BE2C (cell line): Measurements from ENCODE around the gene SRSF12.
A peak's percentile ranks its signal among the peaks of the same experiment; 100 is the strongest.

Experiments used
- DNase-seq: peaks from one replicate; pipeline ENCODE4 v3.0.0-alpha.2; 2020
- H3K27me3 ChIP-seq: fragments of 250-450 bp; sonication (Bioruptor Pico); 2 replicates; pipeline ENCODE4 v1.5.1; 2020; ENCODE audit warnings: mild to moderate bottlenecking
- H3K36me3 ChIP-seq: fragments of 250-450 bp; sonication (Bioruptor Pico); 2 replicates; pipeline ENCODE4 v1.5.1; 2020; ENCODE audit warnings: mild to moderate bottlenecking
- H3K4me1 ChIP-seq: fragments of 250-450 bp; sonication (Bioruptor Pico); 2 replicates; pipeline ENCODE4 v1.5.1; 2020
- H3K4me3 ChIP-seq: 2 replicates; pipeline ENCODE4 v1.5.1; 2011; ENCODE audit warnings: low read depth, low read length
- H3K9me3 ChIP-seq: fragments of 250-450 bp; sonication (Bioruptor Pico); 2 replicates; pipeline ENCODE4 v1.5.1; 2020
- TF ChIP-seq, protein P1 (sequence below): IDR thresholded peaks from 2 replicates; pipeline ENCODE4 v1.5.1; 2012; ENCODE audit warnings: mild to moderate bottlenecking, low read depth, low read length

The SRSF12 gene

DNA sequence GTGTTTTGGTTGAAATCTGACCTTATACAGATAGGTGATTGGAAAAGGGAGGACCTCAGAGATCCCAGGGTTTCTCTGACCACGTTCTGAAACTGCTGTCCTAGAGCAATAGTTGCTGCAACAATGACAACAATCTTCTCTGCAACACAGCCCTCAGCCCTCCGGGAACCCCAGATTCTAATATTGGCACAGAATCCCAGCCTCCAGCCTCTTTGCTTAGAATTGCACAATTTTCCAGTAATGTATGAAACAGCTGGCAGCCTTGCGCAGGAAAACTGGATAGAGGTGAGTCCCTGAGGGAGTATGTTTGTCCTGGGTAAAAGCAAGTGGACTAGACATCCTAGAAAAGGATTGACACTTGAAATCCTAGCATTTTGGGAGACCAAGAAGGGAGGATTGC lies 67.7 kb downstream of the SRSF12 start:
- Histone ChIP-seq H3K4me1 (no peaks in the 10 kb centered on the region), H3K9me3 (no peaks in the 10 kb centered on the region), H3K36me3 (no peaks in the 10 kb centered on the region), H3K27me3 (no peaks in the 10 kb centered on the region), H3K4me3 (no peak overlapping the region)
- TF ChIP-seq, protein P1, sequence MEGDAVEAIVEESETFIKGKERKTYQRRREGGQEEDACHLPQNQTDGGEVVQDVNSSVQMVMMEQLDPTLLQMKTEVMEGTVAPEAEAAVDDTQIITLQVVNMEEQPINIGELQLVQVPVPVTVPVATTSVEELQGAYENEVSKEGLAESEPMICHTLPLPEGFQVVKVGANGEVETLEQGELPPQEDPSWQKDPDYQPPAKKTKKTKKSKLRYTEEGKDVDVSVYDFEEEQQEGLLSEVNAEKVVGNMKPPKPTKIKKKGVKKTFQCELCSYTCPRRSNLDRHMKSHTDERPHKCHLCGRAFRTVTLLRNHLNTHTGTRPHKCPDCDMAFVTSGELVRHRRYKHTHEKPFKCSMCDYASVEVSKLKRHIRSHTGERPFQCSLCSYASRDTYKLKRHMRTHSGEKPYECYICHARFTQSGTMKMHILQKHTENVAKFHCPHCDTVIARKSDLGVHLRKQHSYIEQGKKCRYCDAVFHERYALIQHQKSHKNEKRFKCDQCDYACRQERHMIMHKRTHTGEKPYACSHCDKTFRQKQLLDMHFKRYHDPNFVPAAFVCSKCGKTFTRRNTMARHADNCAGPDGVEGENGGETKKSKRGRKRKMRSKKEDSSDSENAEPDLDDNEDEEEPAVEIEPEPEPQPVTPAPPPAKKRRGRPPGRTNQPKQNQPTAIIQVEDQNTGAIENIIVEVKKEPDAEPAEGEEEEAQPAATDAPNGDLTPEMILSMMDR: no peak
- no peak for DNase-seq

DNA sequence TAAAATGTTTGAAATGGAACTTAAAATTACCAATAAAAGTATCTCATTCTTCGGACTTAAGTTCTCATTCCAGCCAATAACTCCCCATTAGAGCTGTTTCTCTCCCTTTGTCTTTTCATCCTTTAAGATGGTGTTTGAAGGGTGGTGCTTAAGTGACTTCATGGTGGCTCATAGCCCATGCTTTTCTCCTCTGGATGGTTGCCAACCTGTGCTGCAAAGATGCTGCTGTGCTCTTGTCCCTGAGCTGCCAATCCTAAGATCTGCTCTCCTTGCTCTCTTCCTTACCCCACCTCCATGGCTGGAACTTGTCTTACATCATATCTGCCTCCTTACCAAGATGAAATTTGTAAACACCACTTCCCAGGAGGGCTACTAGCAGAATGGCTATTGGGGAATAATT lies 68.9 kb downstream of the SRSF12 start:
- H3K36me3 ChIP-seq: no peaks in the 10 kb centered on the region
- peak; percentile 22 for DNase-seq
- no peak overlapping the region for H3K4me3 ChIP-seq
- no peaks in the 10 kb centered on the region for H3K4me1 ChIP-seq
- H3K9me3 ChIP-seq: no peaks in the 10 kb centered on the region
- TF ChIP-seq, protein P1: no peak
- no peaks in the 10 kb centered on the region for H3K27me3 ChIP-seq

DNA sequence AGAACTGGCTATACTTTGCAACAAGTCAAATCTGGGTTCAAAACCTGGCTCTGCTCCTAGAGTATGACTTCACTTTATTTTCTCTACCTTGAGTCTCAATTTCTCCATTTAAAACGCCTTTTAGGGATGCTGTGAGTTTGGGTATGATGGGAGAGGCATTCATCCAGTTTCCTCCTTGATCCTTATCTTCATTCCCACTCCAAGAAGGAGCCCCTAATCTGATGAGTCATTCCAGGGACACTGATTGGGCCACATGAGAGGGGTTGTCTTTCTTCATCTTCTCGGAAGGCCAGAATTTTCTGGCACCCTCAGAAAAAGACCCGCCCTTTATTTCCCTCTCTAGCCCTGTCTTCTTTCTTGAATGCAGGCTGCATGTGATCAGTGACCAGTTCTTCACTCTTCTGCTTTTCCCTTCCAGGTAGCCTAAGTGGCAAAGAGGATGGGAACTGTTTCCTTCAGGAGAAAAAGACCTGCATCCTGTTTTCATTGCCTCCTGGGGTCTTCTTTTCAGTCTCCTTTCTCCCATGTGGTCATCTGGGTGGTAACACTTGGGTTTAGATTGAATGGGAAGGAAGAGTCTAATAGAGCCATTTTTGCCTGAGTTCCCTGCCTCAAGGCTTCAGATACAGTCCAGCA lies 69.5 kb downstream of the SRSF12 start:
- no peak for DNase-seq
- Histone ChIP-seq H3K4me1 (no peaks in the 10 kb centered on the region), H3K9me3 (no peaks in the 10 kb centered on the region), H3K4me3 (no peak overlapping the region), H3K27me3 (no peaks in the 10 kb centered on the region), H3K36me3 (no peaks in the 10 kb centered on the region)
- TF ChIP-seq, protein P1: no peak

DNA sequence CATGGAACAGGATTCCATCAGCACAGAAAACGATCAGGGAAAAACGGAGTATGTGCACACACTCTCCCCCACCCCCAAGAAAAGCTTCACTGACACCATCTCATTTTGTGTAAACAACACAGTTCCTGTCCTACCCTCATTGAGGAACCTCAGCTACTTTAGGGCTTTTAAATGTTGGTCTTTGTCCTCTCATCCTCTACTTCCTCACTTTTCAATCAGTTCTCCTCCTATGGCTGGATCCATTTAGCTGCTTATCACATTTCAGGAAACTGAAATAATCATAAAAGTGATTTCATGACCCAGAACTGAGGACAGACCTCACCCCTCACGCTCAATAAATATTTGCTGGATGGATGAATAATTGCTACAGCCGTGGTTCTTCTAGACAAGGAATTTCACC lies 70.4 kb downstream of the SRSF12 start:
- Histone ChIP-seq H3K27me3 (no peaks in the 10 kb centered on the region), H3K9me3 (no peaks in the 10 kb centered on the region), H3K4me1 (no peaks in the 10 kb centered on the region), H3K36me3 (no peaks in the 10 kb centered on the region), H3K4me3 (no peak overlapping the region)
- no peak for DNase-seq
- TF ChIP-seq, protein P1: no peak
